Medulla oblongata (tissue), 1 donor: ENCODE measurements around the gene RFXAP.

Source experiments
- DNase-seq: peaks from one replicate; pipeline ENCODE4 v3.0.0-alpha.2; 2015; ENCODE audit errors: extremely low spot score

RFXAP gene

GRCh38 chr13:36866232-36866631 is 47.2 kb downstream of the RFXAP start:
- DNase-seq: no peak

GRCh38 chr13:36870050-36870692 is 51.1 kb downstream of the RFXAP start:
- DNase-seq: no peak

- DNase-seq: peak; percentile 78
Measured at GRCh38 chr13:36872621-36873020, 53.6 kb downstream of the RFXAP start.

- DNase-seq: no peak
Measured at GRCh38 chr13:36875431-36875830, 56.4 kb downstream of the RFXAP start.

GRCh38 chr13:36875961-36876360 is 56.9 kb downstream of the RFXAP start:
- DNase-seq: no peak
